Articular chondrocyte of knee joint (primary cell): ENCODE measurements around the gene INSL3. TPM values are rescaled to one million over a fixed set of nuclear protein-coding genes. Genes with fewer than 3 reads are reported as not detected.

Experiments used
- small RNA-seq: library from RNA; depleted of rRNA; stranded (forward); fragments of <200 nt; gene quantifications from one replicate; pipeline ENCODE3, GENCODE V24; 2012
- total RNA-seq: library from RNA; depleted of rRNA; stranded (reverse); fragments of >200 nt; gene quantifications from 2 replicates; pipeline ENCODE4 v1.2.3, GENCODE V29; 2012

Gene INSL3, protein sequence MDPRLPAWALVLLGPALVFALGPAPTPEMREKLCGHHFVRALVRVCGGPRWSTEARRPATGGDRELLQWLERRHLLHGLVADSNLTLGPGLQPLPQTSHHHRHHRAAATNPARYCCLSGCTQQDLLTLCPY
- not detected in 2 replicates for total RNA-seq

DNA sequence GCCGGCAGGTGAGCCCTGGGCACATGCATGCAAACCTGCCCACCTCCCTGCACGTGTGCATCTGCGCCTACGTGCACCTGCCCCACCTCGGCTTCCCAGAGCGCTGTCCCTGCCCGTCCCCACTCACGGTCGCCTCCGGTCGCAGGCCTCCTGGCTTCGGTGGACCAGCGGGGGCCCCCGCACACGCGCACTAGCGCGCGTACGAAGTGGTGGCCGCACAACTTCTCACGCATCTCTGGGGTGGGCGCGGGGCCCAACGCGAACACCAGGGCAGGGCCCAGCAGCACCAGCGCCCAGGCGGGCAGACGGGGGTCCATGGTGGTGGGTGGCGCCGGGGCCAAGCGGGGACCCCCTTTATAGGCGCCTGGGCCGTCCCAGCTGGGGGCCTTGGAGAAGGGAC, at the start of gene INSL3:
TSS of gene INSL3 (minus strand) at position 330 of the 400 bp plus-strand sequence. CDS start at position 317, 13 bp downstream.

DNA sequence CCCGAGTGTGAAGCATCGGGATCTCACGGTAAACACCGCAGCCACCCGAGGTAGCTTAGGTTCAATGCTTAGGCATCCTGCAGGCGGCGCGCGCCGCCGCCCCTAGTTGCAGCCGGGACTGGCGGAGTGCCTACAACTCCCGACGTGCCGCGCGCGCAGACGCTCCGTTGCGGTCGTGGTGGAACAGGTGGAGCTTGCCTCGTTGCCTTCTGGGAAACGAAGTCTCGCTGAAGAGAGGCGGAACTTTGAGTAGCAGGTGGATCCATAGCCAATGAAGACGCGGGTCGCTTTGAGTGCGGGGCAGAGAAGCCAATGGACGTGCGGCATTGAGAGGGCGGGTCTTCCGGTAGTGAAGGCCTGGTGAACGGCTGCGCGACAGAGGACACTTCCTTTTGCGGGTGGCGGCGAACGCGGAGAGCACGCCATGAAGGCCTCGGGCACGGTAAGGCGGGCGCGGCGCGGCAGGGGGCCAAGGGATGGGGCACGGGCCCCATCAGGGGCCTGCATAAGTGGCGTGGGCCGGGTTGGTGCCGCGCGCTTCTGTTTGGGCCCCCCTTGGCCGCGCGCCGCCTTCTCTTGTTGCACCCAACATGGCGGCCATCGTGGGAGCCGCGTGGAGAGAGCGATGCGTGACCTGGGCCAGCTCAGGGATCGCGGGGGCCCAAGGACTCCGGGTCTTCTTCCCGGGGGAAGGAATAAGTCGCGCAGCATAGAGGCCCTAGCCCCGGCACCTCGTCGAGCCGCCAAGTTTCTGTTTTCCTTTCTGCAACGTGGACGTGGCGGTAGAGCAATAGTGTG, 38.4 kb upstream of the INSL3 start, which contains the start of gene RPL18A:
TSS of gene RPL18A (plus strand) at position 378 of the 798 bp plus-strand sequence. CDS start at position 425, 47 bp downstream.

DNA sequence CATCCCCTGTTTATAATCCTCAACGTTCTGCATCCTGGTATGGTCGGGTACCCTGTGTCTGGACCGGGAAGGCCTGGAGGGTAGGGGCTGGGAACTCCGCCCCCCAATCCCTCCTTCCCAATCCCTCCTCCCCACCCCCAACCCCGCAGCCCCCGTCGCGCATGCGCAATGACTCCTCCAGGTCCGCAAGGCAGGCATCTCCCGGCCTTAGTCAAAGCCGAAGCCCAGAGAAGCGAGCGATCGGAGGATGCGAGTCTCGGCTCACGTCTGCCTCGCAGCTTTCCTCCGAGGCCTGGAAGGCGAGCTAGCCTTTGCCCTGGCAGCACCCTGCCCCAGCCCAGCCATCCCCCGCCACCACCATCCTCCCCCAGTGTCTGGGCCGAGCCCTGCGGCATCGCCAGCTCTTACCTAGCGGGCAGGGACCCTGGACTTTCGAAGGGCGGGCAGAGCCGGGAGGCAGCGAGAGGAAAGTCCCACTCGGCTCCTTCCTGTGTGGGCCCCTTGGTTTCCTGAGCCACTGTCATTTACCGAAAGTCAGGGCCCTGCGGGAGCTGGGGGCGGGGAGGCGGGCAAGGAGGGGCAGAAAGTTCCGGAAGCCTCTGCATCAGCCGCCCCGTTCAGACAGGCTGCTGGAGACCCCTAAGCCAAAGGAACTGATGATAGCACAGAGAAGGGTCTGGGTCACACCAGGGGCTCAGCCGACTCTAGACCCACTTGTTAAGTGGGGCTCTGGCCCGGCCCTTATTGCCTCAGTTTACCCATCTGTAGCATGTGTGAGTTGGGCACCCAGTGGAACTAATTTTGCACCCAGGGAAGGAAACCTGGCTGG, 26.4 kb upstream of the INSL3 start, which contains the start of gene JAK3:
TSS of gene JAK3 (minus strand) at position 445 of the 829 bp plus-strand sequence. CDS start 3,565 bp downstream, outside the sequence.

DNA sequence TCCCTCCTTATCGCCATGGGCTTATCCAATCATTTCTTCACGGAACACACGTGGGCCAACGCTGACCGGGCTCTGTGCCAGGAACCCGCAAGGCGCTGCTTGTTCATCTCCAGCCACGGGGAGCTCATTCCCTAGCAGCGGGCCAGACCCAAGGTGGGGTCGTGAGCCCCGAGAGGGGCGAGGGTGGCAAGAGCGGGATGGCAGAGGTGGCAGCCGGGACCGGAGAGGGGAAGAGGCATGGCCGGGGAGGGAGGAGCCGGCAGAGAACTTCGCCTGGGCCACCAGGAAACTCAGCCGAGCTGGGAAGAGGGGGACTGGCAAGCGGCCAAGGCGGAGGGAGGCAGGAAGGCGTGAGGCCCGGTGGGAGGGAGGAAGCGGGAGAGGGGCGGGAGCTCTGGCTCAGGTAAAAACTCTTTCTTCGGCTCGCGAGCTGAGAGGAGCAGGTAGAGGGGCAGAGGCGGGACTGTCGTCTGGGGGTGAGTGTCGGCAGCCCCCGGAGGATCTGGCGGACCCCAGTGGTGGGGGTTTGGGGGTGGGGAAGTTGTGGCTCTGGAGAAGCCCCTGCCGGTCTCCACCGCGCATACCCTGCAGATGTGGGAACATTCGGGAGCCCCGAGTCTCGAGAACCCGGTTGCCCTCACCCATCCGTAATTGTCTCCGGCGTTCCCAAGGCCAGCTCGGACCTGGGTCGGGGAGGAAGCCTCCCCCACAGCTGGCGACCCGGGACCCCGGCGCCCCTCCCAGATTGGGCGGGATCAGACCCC, 26.4 kb downstream of the INSL3 start, which contains the start of gene B3GNT3:
TSS of gene B3GNT3 (plus strand) at position 408 of the 764 bp plus-strand sequence. CDS start 12,670 bp downstream, outside the sequence.

Small RNA genes lying within 50 kb of the gene (small RNA-seq; reads per million reads assigned to genes)
- not detected for gene SNORA68

Other genes starting within 250 kb of the INSL3 start
- gene UNC13A, start 133.2 kb downstream of the INSL3 start, total RNA-seq = under 0.01 TPM in 2 replicates
- gene MAP1S, start 102.0 kb downstream of the INSL3 start, total RNA-seq = 10.8 and 11.1 TPM in 2 replicates
- 0.39 and 0.43 TPM in 2 replicates for gene FCHO1, start 70.0 kb downstream of the INSL3 start, total RNA-seq
- not detected in 2 replicates for gene B3GNT3, start 26.4 kb downstream of the INSL3 start, total RNA-seq
- 3.4 and 3.6 TPM in 2 replicates for gene JAK3, start 26.5 kb upstream of the INSL3 start, total RNA-seq
- 992 and 1,066 TPM in 2 replicates for gene RPL18A, start 38.4 kb upstream of the INSL3 start, total RNA-seq
- not detected in 2 replicates for gene SLC5A5, start 50.4 kb upstream of the INSL3 start, total RNA-seq
- 24.9 and 27.8 TPM in 2 replicates for gene CCDC124, start 111.5 kb upstream of the INSL3 start, total RNA-seq
- not detected in 2 replicates for gene KCNN1, start 145.6 kb upstream of the INSL3 start, total RNA-seq
- gene ARRDC2, start 186.7 kb upstream of the INSL3 start, total RNA-seq = 13.6 and 14.9 TPM in 2 replicates